Endothelial cell of umbilical vein (primary cell): ENCODE results near the gene L3MBTL4. TPM values are rescaled to one million over a fixed set of nuclear protein-coding genes. Genes with fewer than 3 reads are reported as not detected.

Source experiments
- BruUV-seq: library from RNA; stranded (reverse); fragments of 400-500 nt; replicated peaks from 2 replicates; lab custom pipeline; 2021; lab: Mats Ljungman, UMichigan
- CTCF ChIA-PET: fragments of 300-600, 350-600 bp; sonication (Branson Sonifier 250); formaldehyde crosslinking; loops from one replicate; lab custom pipeline; 2021; ENCODE audit warnings: antibody characterized with exemption, inconsistent platforms; lab: Charles Lee
- POLR2A ChIA-PET: fragments of 300-600, 350-600 bp; sonication (Branson Sonifier 250); formaldehyde crosslinking; loops from one replicate; lab custom pipeline; 2021; ENCODE audit warnings: antibody characterized with exemption, inconsistent platforms; lab: Charles Lee
- DNase-seq: peaks from one replicate; pipeline ENCODE4 v3.0.0-alpha.2; 2011; ENCODE audit warnings: low read depth, low spot score
- FAIRE-seq: peaks from 2 replicates; lab custom pipeline; 2011; peaks lifted over from hg19 to GRCh38; lab: Jason Lieb, UNC
- H2AFZ ChIP-seq: 2 replicates; pipeline ENCODE4 v1.6.0; 2012; ENCODE audit warnings: low read depth, low read length, control low read depth, inconsistent platforms
- H3K27ac ChIP-seq: 2 replicates; pipeline ENCODE4 v1.5.1; 2011; ENCODE audit warnings: low read depth, mild to moderate bottlenecking, control low read depth, low read length, moderate library complexity; ENCODE audit not compliant: insufficient read depth
- H3K27me3 ChIP-seq, 2 experiments: 2 replicates each; pipeline versions ENCODE4 v1.6.0 to v1.6.1; 2011; ENCODE audit warnings: low read length in 2 of 2, mixed read lengths in 1 of 2; ENCODE audit not compliant: control insufficient read depth in 2 of 2, insufficient read depth in 2 of 2
- H3K36me3 ChIP-seq, 2 experiments: 2 replicates in 1 of 2; 3 replicates in 1 of 2; pipeline ENCODE4 v1.5.1; 2011; ENCODE audit warnings: low read length in 2 of 2, mild to moderate bottlenecking in 1 of 2, moderate library complexity in 1 of 2; ENCODE audit not compliant: control insufficient read depth in 2 of 2, insufficient read depth in 2 of 2; ENCODE audit errors: extremely low read depth in 1 of 2
- H3K4me1 ChIP-seq: 3 replicates; pipeline ENCODE4 v1.5.1; 2011; ENCODE audit warnings: mild to moderate bottlenecking, low read length; ENCODE audit not compliant: control insufficient read depth, insufficient read depth; ENCODE audit errors: extremely low read depth
- H3K4me2 ChIP-seq: 2 replicates; pipeline ENCODE4 v1.6.1; 2011; ENCODE audit warnings: low read length, control low read depth, mixed read lengths; ENCODE audit not compliant: insufficient read depth
- H3K4me3 ChIP-seq, 3 experiments: fragments of 200-600 bp in 1 of 3; sonication (generic), shearing (Covaris generic) in 1 of 3; replicated peaks in 1 of 3; 2 replicates each; pipeline ENCODE4 v1.5.1; 2011 to 2016; ENCODE audit warnings: control low read depth in 3 of 3, low read length in 3 of 3, mild to moderate bottlenecking in 2 of 3, inconsistent platforms in 1 of 3, low read depth in 1 of 3, moderate library complexity in 1 of 3; ENCODE audit not compliant: insufficient read depth in 1 of 3
- H3K79me2 ChIP-seq: 2 replicates; pipeline ENCODE4 v1.6.0; 2012; ENCODE audit warnings: low read length, inconsistent platforms; ENCODE audit not compliant: control insufficient read depth, insufficient read depth
- H3K9ac ChIP-seq: replicated peaks from 2 replicates; pipeline ENCODE3; 2011; ENCODE audit warnings: low read length, control low read depth; ENCODE audit not compliant: insufficient read depth; ENCODE audit errors: extremely low read depth
- H3K9me1 ChIP-seq: replicated peaks from 3 replicates; pipeline ENCODE4 v1.6.0; 2011; ENCODE audit warnings: mild to moderate bottlenecking, low read length; ENCODE audit not compliant: control insufficient read depth, insufficient read depth; ENCODE audit errors: extremely low read depth
- H3K9me3 ChIP-seq: replicated peaks from 2 replicates; pipeline ENCODE4 v1.5.1; 2012; ENCODE audit warnings: low read length, inconsistent platforms; ENCODE audit not compliant: control insufficient read depth, insufficient read depth
- H4K20me1 ChIP-seq: replicated peaks from 2 replicates; pipeline ENCODE3; 2011; ENCODE audit warnings: mild to moderate bottlenecking, low read length; ENCODE audit not compliant: control insufficient read depth, insufficient read depth; ENCODE audit errors: extremely low read depth
- EZH2 ChIP-seq: IDR thresholded peaks from 2 replicates; pipeline ENCODE4 v1.6.1; 2012; ENCODE audit warnings: borderline replicate concordance, low read depth, mild to moderate bottlenecking, moderate library complexity, low read length, inconsistent platforms; ENCODE audit not compliant: severe bottlenecking
- FOS ChIP-seq: IDR thresholded peaks from 2 replicates; pipeline ENCODE4 v1.6.1; 2011; ENCODE audit warnings: mild to moderate bottlenecking, low read length, moderate library complexity, borderline replicate concordance; ENCODE audit not compliant: insufficient read depth
- GATA2 ChIP-seq: IDR thresholded peaks from 2 replicates; pipeline ENCODE4 v1.7.0; 2011; ENCODE audit warnings: low read depth, mild to moderate bottlenecking, moderate library complexity, mixed read lengths, low read length; ENCODE audit not compliant: insufficient read length, insufficient read depth
- JUN ChIP-seq: IDR thresholded peaks from 2 replicates; pipeline ENCODE4 v1.6.1; 2011; ENCODE audit warnings: borderline replicate concordance, low read depth; ENCODE audit not compliant: insufficient read length, insufficient read depth
- MYC ChIP-seq: IDR thresholded peaks from one replicate; pipeline ENCODE4 v1.6.1; 2011; ENCODE audit warnings: mild to moderate bottlenecking, low read depth, low read length
- POLR2A ChIP-seq: IDR thresholded peaks from 2 replicates; pipeline ENCODE4 v1.6.1; 2012; ENCODE audit warnings: low read depth, mild to moderate bottlenecking, control low read depth, low read length
- POLR2AphosphoS5 ChIP-seq: IDR thresholded peaks from 2 replicates; pipeline ENCODE4 v1.6.1; 2012; ENCODE audit warnings: low read depth, mild to moderate bottlenecking, control low read depth, low read length, moderate library complexity; ENCODE audit not compliant: insufficient read depth
- dilution Hi-C: fragments of 300-500 bp; cut with MboI; formaldehyde crosslinking; loops from one replicate; pipeline ENCODE4 v1.15.0; 2019; ENCODE audit warnings: low sequenced_read_pairs; ENCODE audit not compliant: extremely low pct_ligation_motif_present
- intact Hi-C: fragments of 100-400 bp; cut with micrococcal nuclease; formaldehyde crosslinking; loops from one replicate; pipeline ENCODE4 v1.10.0; 2022
- polyA plus RNA-seq, 4 experiments: library from polyadenylated mRNA; depleted of rRNA in 3 of 4; stranded (reverse) in 3 of 4; unstranded in 1 of 4; fragments of >200 nt; gene quantifications; 2 replicates each; pipeline versions ENCODE4 v1.2.1 to v1.2.3, GENCODE V29; 2011 to 2012; ENCODE audit warnings: missing spikeins in 1 of 4
- total RNA-seq: library from RNA; stranded (reverse); gene quantifications from 2 replicates; pipeline ENCODE4 v1.2.3, GENCODE V29; 2021
- TF ChIP-seq, protein P1 (sequence below), 2 donors: IDR thresholded peaks; 1 replicate in 1 of 2; 2 replicates in 1 of 2; pipeline ENCODE4 v1.5.1; 2011; ENCODE audit warnings: low read length in 2 of 2, mild to moderate bottlenecking in 2 of 2, moderate library complexity in 2 of 2, control low read depth in 1 of 2, inconsistent platforms in 1 of 2, low read depth in 1 of 2; ENCODE audit not compliant: insufficient read depth in 1 of 2; ENCODE audit errors: extremely low read depth in 1 of 2
- TF ChIP-seq, protein P2 (sequence below): IDR thresholded peaks from 2 replicates; pipeline ENCODE4 v1.6.1; 2011; ENCODE audit not compliant: insufficient read depth, insufficient read length

The L3MBTL4 gene
- total and polyA plus RNA-seq, 2 donors (not counting 3 experiments of a cell fraction or from before 2014, with no cell fraction given) = 0.80 TPM; not detected in 1

DNA sequence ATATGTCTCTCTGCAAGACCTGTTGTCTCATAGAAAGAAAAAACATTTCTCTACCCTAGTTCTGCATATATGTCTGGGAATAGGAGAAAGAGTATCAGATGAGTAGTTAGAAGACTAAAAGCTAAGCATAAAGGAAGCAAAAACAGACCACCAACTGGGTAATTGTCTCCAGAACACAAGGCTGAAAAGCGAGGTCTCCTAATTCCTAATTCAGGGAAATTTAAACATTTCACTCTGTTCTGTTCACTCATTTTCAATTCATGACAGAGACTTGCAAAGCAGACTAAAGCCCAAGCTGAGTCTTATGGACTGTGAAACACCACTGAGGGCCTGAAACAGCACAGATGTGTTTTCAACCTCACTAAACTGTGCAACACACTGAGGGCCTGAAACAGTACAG is 294.9 kb downstream of the L3MBTL4 start:
- BruUV-seq = no TSS peak
- Histone ChIP-seq H3K36me3 (no peaks in the 10 kb centered on the region), H2AFZ (no peak overlapping the region), H3K27ac (no peak overlapping the region), H3K9me3 (no peaks in the 10 kb centered on the region), H3K9ac (no peak overlapping the region), H3K79me2 (no peaks in the 10 kb centered on the region), H3K4me2 (no peak overlapping the region), H3K4me3 (no peak overlapping the region), H3K4me1 (no peaks in the 10 kb centered on the region), H3K27me3 (no peaks in the 10 kb centered on the region), H4K20me1 (no peaks in the 10 kb centered on the region), H3K9me1 (no peaks in the 10 kb centered on the region)
- intact Hi-C loops (no loop called here), dilution Hi-C loops (no loop called here)
- DNase-seq = no peak
- POLR2A ChIA-PET = no interaction called here
- TF ChIP-seq EZH2 = no peak
- TF ChIP-seq, protein P1, sequence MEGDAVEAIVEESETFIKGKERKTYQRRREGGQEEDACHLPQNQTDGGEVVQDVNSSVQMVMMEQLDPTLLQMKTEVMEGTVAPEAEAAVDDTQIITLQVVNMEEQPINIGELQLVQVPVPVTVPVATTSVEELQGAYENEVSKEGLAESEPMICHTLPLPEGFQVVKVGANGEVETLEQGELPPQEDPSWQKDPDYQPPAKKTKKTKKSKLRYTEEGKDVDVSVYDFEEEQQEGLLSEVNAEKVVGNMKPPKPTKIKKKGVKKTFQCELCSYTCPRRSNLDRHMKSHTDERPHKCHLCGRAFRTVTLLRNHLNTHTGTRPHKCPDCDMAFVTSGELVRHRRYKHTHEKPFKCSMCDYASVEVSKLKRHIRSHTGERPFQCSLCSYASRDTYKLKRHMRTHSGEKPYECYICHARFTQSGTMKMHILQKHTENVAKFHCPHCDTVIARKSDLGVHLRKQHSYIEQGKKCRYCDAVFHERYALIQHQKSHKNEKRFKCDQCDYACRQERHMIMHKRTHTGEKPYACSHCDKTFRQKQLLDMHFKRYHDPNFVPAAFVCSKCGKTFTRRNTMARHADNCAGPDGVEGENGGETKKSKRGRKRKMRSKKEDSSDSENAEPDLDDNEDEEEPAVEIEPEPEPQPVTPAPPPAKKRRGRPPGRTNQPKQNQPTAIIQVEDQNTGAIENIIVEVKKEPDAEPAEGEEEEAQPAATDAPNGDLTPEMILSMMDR (IDR thresholded peaks at IDR 0.05; ENCODE audit: extremely low read depth in 1 of 2, insufficient read depth in 1 of 2, low read depth in 1 of 2, low read length in 2 of 2) = no peak
- no peak for TF ChIP-seq POLR2A
- TF ChIP-seq JUN = no peak
- TF ChIP-seq FOS = no peak
- CTCF ChIA-PET = no interaction called here
- FAIRE-seq = no peak

DNA sequence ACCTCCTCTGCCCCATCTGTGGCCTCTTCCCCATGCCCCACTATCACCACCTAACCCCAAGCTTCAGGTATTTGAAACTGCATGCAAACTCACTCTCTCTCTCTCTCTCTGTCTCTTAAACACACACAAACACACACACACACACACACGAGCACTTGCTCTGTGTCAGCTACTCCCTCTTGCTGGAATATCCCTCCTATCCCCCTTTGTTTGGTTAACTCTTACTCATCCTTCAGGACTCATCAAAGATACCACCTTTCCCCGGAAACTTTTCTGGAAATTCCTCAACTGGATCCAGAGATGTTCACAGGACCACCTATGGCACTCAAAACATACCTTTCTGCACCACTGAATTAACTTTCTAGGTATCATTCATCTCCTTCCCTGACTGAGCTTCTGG is 296.6 kb downstream of the L3MBTL4 start:
- no TSS peak for BruUV-seq
- intact Hi-C loops = no loop called here
- Histone ChIP-seq H3K9me3 (no peaks in the 10 kb centered on the region), H3K36me3 (no peaks in the 10 kb centered on the region), H3K4me3 (no peak overlapping the region), H4K20me1 (no peaks in the 10 kb centered on the region), H3K4me2 (no peak overlapping the region), H3K79me2 (no peaks in the 10 kb centered on the region), H3K27me3 (no peaks in the 10 kb centered on the region), H3K4me1 (no peaks in the 10 kb centered on the region), H2AFZ (no peak overlapping the region), H3K9me1 (no peaks in the 10 kb centered on the region), H3K27ac (no peak overlapping the region), H3K9ac (no peak overlapping the region)
- dilution Hi-C loops = no loop called here
- TF ChIP-seq GATA2 (no peak), FOS (no peak), MYC (no peak), JUN (no peak), POLR2A (no peak), POLR2AphosphoS5 (no peak), EZH2 (no peak)
- TF ChIP-seq, protein P2, sequence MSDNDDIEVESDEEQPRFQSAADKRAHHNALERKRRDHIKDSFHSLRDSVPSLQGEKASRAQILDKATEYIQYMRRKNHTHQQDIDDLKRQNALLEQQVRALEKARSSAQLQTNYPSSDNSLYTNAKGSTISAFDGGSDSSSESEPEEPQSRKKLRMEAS = no peak
- TF ChIP-seq, protein P1 (IDR thresholded peaks at IDR 0.05; ENCODE audit: extremely low read depth in 1 of 2, insufficient read depth in 1 of 2, low read depth in 1 of 2, low read length in 2 of 2) = no peak
- no peak for DNase-seq
- CTCF ChIA-PET = no interaction called here
- POLR2A ChIA-PET = no interaction called here
- no peak for FAIRE-seq
